Activated CD4-positive, alpha-beta memory T cell treated with anti-CD3 and anti-CD28 coated beads for 36 hours (primary cell): ENCODE data around the gene FAM78A. TPM values are rescaled to one million over a fixed set of nuclear protein-coding genes. Genes with fewer than 3 reads are reported as not detected.
"Not testable (repeated sequence)": the region's sequence is repeated elsewhere in the genome, so short reads cannot be mapped to it uniquely, and the experiment has no call there.

Experiments used
- CTCF ChIA-PET: fragments of 350-600 bp; sonication (Branson Sonifier 250); formaldehyde crosslinking; loops from one replicate; lab custom pipeline; 2021; ENCODE audit warnings: antibody characterized with exemption, inconsistent platforms; lab: Charles Lee
- POLR2A ChIA-PET: fragments of 350-600 bp; sonication (Branson Sonifier 250); formaldehyde crosslinking; loops from one replicate; lab custom pipeline; 2021; ENCODE audit warnings: antibody characterized with exemption; lab: Charles Lee
- DNase-seq: peaks from one replicate; pipeline ENCODE4 v3.0.0-alpha.2; 2020
- H3K27ac Mint-ChIP-seq: one replicate; pipeline ENCODE4 v1.8.0; 2021; ENCODE audit warnings: mixed read lengths
- H3K27me3 Mint-ChIP-seq: one replicate; pipeline ENCODE4 v1.8.0; 2021; ENCODE audit warnings: mixed read lengths
- H3K36me3 Mint-ChIP-seq: one replicate; pipeline ENCODE4 v1.8.0; 2021; ENCODE audit warnings: mixed read lengths
- H3K4me1 Mint-ChIP-seq: one replicate; pipeline ENCODE4 v1.8.0; 2021; ENCODE audit warnings: low read depth, mixed read lengths
- H3K4me3 Mint-ChIP-seq: one replicate; pipeline ENCODE4 v1.8.0; 2021; ENCODE audit warnings: mild to moderate bottlenecking, mixed read lengths
- H3K9me3 Mint-ChIP-seq: one replicate; pipeline ENCODE4 v1.8.0; 2021; ENCODE audit warnings: mixed read lengths
- intact Hi-C: fragments of 100-400 bp; cut with micrococcal nuclease; formaldehyde crosslinking; loops from one replicate; pipeline ENCODE4 v1.15.1; 2023
- total RNA-seq, 2 experiments: library from RNA; stranded (reverse); gene quantifications; one replicate each; pipeline ENCODE4 v1.2.3, GENCODE V29; 2021

Gene FAM78A
- total RNA-seq, 2 experiments from 2014 or later, result 34.0 to 36.2 TPM

DNA sequence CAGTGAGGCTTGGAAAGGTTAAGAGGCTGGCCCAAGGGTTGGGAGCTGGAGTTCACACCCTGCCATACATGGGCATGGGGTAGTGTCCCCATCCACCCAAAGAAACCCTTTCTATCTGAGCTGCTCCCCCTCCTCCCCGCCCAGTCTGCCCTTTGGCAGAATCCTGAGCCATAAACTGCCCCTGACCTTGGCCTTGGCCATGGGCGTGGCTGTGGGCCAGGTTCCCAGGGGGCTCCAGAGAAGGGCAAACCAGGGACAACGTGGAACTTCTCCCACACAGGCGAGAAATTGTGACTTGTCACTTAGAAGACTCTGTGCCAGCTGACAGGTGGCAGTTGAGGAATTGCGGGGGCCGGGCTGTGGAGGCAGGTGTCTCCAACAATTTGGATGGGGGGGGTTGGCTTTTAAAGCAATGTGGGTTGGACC, 4.8 kb downstream of the FAM78A start:
- intact Hi-C loops, result loop anchor here (5.0 kb wide), 5 partner anchors 94 to 461 kb away; partner anchors contain the start of gene NUP214
- Mint-ChIP-seq H3K36me3 (peaks cover 48% of the 10 kb centered on the region), H3K9me3 (no peaks in the 10 kb centered on the region), H3K4me1 (peaks cover 47% of the 10 kb centered on the region), H3K27me3 (no peaks in the 10 kb centered on the region), H3K27ac (peak overlapping the region; percentile 97), H3K4me3 (peak overlapping the region; percentile 99)
- POLR2A ChIA-PET, result interaction anchor here (0.7 to 11.6 kb wide), 5 partner anchors 17 to 229 kb away, joined by 3 to 180 read pairs (median 5); partner anchors contain the start of gene NUP214
- CTCF ChIA-PET, result interaction anchor here (1.4 to 11.5 kb wide), 3 partner anchors 16 to 93 kb away, joined by 4 to 109 read pairs (median 5); no protein-coding TSS in a partner anchor
- peak; percentile 44 for DNase-seq

DNA sequence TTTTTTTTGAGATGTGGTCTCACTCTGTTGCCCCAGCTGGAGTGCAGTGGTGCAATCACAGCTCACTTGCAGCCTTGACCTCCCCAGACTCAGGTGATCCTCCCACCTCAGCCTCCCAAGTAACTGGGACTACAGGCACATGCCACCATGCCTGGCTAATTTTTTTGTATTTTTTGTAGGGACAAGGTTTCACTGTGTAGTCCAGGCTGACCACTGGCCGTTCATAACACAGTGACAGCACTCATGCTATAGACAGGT, 5.4 kb downstream of the FAM78A start:
- intact Hi-C loops, result loop anchor here (5.0 kb wide), 5 partner anchors 94 to 461 kb away; partner anchors contain the start of gene NUP214
- not testable (repeated sequence) for DNase-seq, H3K9me3 Mint-ChIP-seq, H3K27me3 Mint-ChIP-seq
- Mint-ChIP-seq H3K27ac (peak overlapping the region; percentile 97), H3K36me3 (peaks cover 46% of the 10 kb centered on the region), H3K4me1 (peaks cover 52% of the 10 kb centered on the region), H3K4me3 (peak overlapping the region; percentile 99)
- ChIA-PET CTCF (interaction anchor here (1.4 to 11.5 kb wide), 2 partner anchors 15 to 66 kb away, joined by 5 to 109 read pairs; no protein-coding TSS in a partner anchor), POLR2A (interaction anchor here (1.1 to 11.6 kb wide), 4 partner anchors 17 to 146 kb away, joined by 3 to 180 read pairs (median 6); partner anchors contain the start of gene NUP214)

DNA sequence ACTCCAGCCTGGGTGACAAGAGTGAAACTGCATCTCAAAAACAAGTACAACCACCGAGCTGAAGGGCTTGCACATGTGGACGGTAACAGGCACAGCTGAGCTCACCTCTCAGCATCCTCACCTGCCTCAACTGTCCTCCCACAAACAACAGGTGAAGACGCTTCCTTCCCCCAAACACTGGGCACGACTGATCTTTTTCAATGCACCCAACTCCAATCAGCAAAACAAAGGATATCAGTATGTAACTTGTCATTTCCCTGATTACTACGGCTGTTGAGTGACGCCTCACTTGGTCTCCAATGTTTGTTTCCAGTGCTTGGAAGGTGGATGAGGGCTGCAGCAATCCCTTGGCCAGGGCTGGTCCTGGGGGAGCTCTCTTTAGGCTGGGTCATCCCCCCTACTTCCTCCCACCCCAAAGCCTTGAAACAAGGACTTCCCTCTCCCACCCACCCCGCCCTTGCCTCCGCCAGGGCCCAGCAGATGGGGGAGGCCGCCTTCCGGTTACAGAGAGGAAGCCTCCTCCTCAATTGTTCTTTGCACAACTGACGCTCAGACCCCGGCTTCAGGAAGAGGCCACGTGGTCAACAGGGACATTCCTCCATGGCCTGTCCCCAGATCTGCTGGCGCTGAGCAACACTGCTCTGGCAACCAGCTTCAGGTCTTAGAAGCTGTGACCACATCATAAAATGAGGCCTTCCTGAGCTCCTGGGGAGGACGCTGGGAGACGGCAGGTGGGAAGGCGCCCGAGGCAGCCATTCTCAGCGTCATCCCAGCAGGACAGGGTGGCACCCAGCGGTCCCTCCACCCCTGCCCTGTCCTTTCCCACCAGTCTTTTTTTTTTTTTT, 5.9 kb downstream of the FAM78A start:
- H3K4me1 Mint-ChIP-seq, result peaks cover 56% of the 10 kb centered on the region
- intact Hi-C loops, result loop anchor here (1.0 to 5.0 kb wide), 7 partner anchors 18 to 462 kb away; partner anchors contain the start of gene NUP214
- H3K4me3 Mint-ChIP-seq, result peak overlapping the region; percentile 99
- POLR2A ChIA-PET, result interaction anchor here (0.9 to 11.6 kb wide), 5 partner anchors 11 to 145 kb away, joined by 3 to 180 read pairs (median 5); partner anchors contain the start of gene NUP214
- H3K9me3 Mint-ChIP-seq, result no peaks in the 10 kb centered on the region
- CTCF ChIA-PET, result interaction anchor here (0.6 to 11.5 kb wide), 4 partner anchors 15 to 106 kb away, joined by 3 to 109 read pairs (median 4); no protein-coding TSS in a partner anchor
- H3K36me3 Mint-ChIP-seq, result peaks cover 41% of the 10 kb centered on the region
- H3K27me3 Mint-ChIP-seq, result no peaks in the 10 kb centered on the region
- peak overlapping the region; percentile 97 for H3K27ac Mint-ChIP-seq
- peak; percentile 80 for DNase-seq

DNA sequence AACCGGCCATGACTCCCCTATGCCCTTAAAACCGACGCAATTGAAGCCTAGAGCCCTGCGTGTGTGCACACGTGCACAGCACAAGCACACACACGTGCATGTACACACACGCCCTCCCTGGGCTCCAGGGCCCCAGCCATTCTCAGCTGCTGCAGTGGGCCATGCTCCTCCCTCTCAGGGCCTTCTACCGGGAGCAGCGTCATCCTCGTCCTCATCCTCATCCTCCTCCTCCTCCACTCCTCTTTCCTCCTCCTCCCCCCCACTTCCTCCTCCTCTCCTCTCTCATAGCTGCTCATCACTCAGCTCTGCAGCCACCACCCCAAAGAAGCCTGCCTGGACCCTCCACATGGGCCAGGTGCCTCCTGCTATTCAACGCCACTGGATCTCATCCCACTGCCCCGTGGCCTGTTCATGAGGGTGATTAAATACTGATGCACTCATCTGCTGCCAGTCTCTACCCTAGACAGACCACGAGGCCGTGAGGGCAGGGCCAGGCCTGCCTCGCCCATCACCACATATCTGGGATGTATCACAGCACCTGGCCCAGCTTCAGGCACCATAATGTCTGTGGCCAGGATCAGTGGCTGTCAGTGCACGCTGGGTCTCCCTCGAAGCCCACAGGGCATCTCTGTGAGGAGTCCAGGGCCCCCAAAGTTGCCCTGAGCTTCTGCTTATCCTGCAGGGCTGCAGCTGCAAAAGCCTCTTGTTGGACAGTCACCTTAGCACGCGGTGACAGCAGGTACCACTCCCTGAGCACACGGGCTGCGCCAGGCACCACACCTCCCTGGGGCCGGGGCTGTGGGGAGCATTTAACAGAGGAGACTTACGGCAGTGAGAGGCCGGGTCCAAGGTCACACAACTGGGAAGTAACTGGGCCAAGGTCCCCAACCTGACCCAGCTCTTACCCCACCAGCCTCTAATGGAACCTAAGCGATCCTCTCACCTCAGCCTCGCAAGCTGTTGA, 9.8 kb downstream of the FAM78A start:
- DNase-seq, result peak; percentile 74
- Mint-ChIP-seq H3K27me3 (no peaks in the 10 kb centered on the region), H3K36me3 (peaks cover 28% of the 10 kb centered on the region), H3K4me1 (peaks cover 72% of the 10 kb centered on the region), H3K27ac (peak overlapping the region; percentile 97), H3K9me3 (no peaks in the 10 kb centered on the region), H3K4me3 (peak overlapping the region; percentile 76)
- intact Hi-C loops, result loop anchor here (1.0 kb wide), 1 partner anchor 10 kb away; no protein-coding TSS in a partner anchor
- CTCF ChIA-PET, result interaction anchor here (1.2 to 11.5 kb wide), 2 partner anchors 11 to 70 kb away, joined by 3 to 109 read pairs; no protein-coding TSS in a partner anchor
- POLR2A ChIA-PET, result interaction anchor here (1.0 to 11.6 kb wide), 5 partner anchors 8 to 106 kb away, joined by 3 to 180 read pairs (median 5); no protein-coding TSS in a partner anchor

DNA sequence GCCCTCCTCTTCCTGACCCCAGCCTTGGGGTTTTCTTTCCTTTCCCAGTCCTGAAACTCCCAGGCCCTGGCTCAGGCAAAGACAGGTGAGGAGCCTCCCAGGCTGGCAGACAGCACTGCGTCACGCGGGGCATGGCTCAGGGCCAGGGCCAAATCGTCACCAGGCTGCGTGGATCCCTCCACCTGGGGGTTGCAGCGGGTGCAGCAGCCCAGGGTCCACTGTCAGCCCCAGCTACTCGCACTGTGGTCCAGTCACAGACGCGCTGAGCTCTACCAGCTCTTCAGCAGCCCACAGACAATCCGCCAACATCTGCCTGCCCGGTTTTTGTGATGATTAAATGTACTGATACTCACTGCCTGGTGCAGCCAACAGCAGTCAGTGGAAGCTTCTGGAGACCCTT, 12.1 kb downstream of the FAM78A start:
- H3K36me3 Mint-ChIP-seq, result peaks cover 33% of the 10 kb centered on the region
- H3K9me3 Mint-ChIP-seq, result no peaks in the 10 kb centered on the region
- peaks cover 62% of the 10 kb centered on the region for H3K4me1 Mint-ChIP-seq
- intact Hi-C loops, result no loop called here
- POLR2A ChIA-PET, result interaction anchor here (1.0 to 1.5 kb wide), 3 partner anchors 8 to 10 kb away, joined by 3 to 6 read pairs (median 3); no protein-coding TSS in a partner anchor
- no peaks in the 10 kb centered on the region for H3K27me3 Mint-ChIP-seq
- H3K4me3 Mint-ChIP-seq, result peak overlapping the region; percentile 46
- CTCF ChIA-PET, result interaction anchor here (1.4 kb wide), 1 partner anchor 11 kb away, joined by 4 read pairs; no protein-coding TSS in a partner anchor
- H3K27ac Mint-ChIP-seq, result peak overlapping the region; percentile 97
- peak; percentile 50 for DNase-seq

DNA sequence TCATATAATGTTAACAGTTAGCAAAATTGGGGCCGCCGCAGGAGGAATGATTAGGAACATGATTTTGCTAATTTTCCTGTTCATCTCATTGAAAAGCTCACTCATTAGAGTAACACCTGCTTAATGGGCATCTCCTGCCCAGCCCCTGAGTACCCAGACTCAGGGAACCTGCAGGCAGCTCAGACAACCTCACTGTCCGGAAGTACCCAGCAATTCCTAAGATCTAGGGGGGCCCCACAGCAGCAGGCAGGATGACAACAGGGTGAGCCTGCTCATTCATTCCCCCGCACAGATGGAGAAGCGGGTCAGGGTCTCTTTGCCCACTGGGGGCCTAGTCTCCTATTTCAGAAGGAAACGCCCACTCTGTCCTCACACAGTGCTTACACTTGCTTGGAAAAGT, 12.6 kb downstream of the FAM78A start:
- DNase-seq, result no peak

DNA sequence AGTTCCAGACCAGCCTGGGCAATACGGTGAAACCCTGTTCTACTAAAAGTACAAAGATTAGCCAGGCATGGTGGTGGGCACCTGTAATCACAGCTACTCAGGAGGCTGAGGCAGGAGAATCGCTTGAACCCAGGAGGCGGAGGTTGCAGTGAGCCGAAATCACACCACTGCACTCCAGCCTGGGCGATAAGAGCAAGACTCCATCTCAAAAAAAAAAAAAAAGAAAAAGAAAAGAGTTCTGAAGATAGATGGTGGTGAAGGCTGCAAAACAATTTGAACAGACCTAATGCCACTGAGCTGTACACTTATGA, 13.3 kb downstream of the FAM78A start:
- CTCF ChIA-PET, intact Hi-C loops, H3K27me3 Mint-ChIP-seq, DNase-seq, H3K9me3 Mint-ChIP-seq, H3K4me3 Mint-ChIP-seq: not testable (repeated sequence)
- Mint-ChIP-seq H3K27ac (peak overlapping the region; percentile 79), H3K4me1 (peaks cover 56% of the 10 kb centered on the region), H3K36me3 (peaks cover 35% of the 10 kb centered on the region)
- POLR2A ChIA-PET, result interaction anchor here (1.5 kb wide), 1 partner anchor 10 kb away, joined by 6 read pairs; no protein-coding TSS in a partner anchor

More for the DNA sequence above, 12.6 kb downstream of the FAM78A start:
- POLR2A ChIA-PET, result interaction anchor here (1.4 to 1.5 kb wide), 2 partner anchors 9 to 10 kb away, joined by 3 to 6 read pairs; no protein-coding TSS in a partner anchor
- Mint-ChIP-seq H3K4me3 (no peak overlapping the region), H3K36me3 (peaks cover 33% of the 10 kb centered on the region), H3K9me3 (no peaks in the 10 kb centered on the region), H3K27me3 (no peaks in the 10 kb centered on the region), H3K27ac (peak overlapping the region; percentile 97), H3K4me1 (peaks cover 58% of the 10 kb centered on the region)
- intact Hi-C loops, result no loop called here
- CTCF ChIA-PET, result interaction anchor here (1.4 kb wide), 1 partner anchor 11 kb away, joined by 4 read pairs; no protein-coding TSS in a partner anchor

DNA sequence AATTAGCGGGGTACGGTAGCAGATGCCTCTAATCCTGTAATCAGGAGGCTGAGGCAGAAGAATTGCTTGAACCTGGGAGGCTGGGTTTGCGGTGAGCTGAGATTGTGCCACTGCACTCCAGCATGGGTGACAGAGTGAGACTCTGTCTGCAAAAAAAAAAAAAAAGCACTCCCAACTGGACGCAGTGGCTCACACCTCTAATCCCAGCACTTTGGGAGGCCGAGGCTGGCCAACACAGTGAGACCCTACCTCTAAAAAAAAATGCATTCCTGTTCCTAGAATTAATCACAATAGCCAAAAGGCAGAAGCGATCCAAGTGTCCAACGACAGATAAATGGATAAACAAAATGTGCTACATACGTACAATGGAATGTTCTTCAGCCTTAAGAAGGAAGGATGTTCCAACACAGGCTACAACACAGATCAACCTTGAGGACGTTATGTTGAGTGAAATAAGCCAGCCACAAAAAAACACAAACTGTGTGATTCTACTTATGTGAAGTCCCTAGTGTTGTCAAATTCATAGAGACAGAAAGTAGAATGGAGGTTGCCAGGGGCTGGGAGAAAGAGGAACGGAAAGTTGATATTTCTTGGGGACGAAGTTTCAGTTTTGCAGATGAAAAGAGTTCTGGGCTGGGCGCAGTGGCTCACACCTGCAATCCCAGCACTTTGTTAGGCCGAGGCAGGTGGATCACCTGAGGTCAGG, 13.8 kb downstream of the FAM78A start:
- no peak for DNase-seq
- ChIA-PET CTCF (no interaction called here), POLR2A (no interaction called here)
- H3K27me3 Mint-ChIP-seq, result no peaks in the 10 kb centered on the region
- H3K9me3 Mint-ChIP-seq, result no peaks in the 10 kb centered on the region
- peaks cover 35% of the 10 kb centered on the region for H3K36me3 Mint-ChIP-seq
- intact Hi-C loops, result no loop called here
- no peak overlapping the region for H3K4me3 Mint-ChIP-seq
- H3K4me1 Mint-ChIP-seq, result peaks cover 57% of the 10 kb centered on the region
- peak overlapping the region; percentile 79 for H3K27ac Mint-ChIP-seq

DNA sequence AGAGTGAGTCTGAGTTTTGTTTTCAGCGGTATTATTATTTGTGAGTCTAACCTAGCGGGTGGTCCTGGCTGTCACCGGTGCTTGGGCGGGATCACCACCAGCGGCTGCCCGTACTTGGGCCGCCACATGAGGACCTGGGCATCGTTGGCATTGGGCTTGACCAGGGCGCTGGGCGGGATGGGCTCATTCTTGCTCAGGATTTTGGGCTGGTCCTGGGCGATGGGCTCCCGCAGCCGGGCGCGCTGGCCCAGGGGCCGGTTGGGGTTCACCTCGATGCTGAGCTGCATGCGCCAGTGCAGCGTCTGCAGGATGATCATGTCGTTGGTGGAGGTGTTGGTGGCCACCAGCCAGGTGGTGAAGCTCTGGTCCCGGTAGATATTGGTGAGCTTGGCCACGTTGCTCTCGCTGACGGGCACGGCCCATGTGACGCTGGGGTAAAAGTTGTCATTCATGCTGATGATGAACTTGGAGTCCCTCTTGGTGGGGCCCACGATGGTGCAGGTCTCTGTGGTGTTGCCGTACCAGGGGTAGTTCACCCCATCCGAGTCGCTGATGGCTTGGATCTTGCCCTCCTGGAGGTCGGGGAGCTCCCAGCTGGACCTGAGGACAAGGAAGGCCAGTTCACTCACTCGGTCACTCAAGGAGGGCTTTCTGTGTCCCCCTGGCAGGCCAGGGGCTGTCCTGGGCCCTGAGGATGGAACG, 15.4 kb downstream of the FAM78A start:
- no peak overlapping the region for H3K4me3 Mint-ChIP-seq
- H3K4me1 Mint-ChIP-seq, result peaks cover 51% of the 10 kb centered on the region
- H3K27ac Mint-ChIP-seq, result peak overlapping the region; percentile 38
- H3K9me3 Mint-ChIP-seq, result no peaks in the 10 kb centered on the region
- peaks cover 31% of the 10 kb centered on the region for H3K36me3 Mint-ChIP-seq
- ChIA-PET CTCF (interaction anchor here (9.7 kb wide), 1 partner anchor 11 kb away, joined by 109 read pairs; the partner anchor contains the start of gene FAM78A), POLR2A (interaction anchor here (0.6 kb wide), 1 partner anchor 8 kb away, joined by 5 read pairs; no protein-coding TSS in a partner anchor)
- DNase-seq, result no peak
- intact Hi-C loops, result no loop called here
- H3K27me3 Mint-ChIP-seq, result no peaks in the 10 kb centered on the region

DNA sequence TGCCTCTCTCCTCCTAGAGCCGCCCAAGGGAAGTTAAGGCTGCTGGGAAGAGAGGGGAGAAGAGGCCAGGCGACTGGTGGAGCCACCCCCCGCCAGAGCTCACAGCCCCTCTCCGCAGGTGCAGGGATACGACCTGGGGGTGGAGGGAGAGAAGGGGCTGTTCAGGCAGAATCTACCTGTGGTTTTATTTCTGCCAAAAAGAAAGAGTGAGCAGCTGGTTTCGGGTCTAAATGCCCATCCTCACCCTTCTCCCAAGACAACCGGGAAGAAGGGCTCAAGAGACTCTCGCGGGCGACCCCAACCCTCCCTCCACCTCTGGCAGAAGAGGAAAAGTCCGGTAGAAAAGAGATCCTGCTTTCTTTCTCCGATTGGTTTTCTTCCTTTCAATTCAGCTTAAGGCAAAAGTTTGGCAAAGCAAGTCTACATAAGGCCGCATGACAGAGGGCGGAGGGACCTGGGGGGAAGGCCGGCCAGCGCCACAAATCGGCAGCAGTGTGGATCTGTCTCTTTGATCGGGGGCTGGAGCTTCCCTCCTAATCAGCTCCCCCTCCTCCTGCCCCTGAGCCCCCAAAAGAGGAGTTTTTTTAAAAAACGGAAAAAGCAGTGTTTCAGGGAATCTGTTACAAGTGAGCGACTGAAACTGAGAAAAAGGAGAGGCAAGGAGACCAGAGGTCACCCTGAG, 16.3 kb downstream of the FAM78A start:
- H3K27ac Mint-ChIP-seq, result peak overlapping the region; percentile 38
- no peak overlapping the region for H3K4me3 Mint-ChIP-seq
- H3K27me3 Mint-ChIP-seq, result no peaks in the 10 kb centered on the region
- POLR2A ChIA-PET, result no interaction called here
- intact Hi-C loops, result no loop called here
- peaks cover 51% of the 10 kb centered on the region for H3K4me1 Mint-ChIP-seq
- peaks cover 31% of the 10 kb centered on the region for H3K36me3 Mint-ChIP-seq
- H3K9me3 Mint-ChIP-seq, result no peaks in the 10 kb centered on the region
- no peak for DNase-seq
- CTCF ChIA-PET, result interaction anchor here (9.7 kb wide), 1 partner anchor 12 kb away, joined by 109 read pairs; the partner anchor contains the start of gene FAM78A
